ENCODE results near the gene DEFB124.
"Not testable (repeated sequence)": the region's sequence is repeated elsewhere in the genome, so short reads cannot be mapped to it uniquely, and the experiment has no call there.

The DEFB124 gene

DNA sequence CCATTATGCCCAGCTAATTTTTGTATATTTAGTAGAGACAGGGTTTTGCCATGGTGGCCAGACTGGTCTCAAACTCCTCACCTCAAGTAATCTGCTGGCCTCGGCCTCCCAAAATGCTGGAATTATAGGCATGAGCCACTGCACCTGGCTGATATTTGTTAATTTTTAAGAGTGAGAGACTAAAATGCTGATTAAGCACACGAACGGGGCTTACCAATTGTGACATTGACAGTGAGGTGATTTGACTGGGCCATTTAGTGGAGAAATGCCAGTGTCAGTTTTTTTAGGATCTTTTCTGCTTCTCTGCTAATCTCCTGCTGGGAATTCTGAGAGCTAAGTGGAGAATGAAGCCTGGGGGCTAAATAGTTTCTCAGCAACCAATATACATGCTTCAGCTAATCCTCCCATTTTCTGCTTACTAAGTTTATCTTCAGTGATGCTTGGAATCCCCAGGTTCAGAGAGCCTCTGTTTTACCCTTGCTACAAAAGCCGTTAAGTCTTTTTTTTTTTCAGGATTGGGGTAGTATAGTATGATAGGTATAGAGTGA, 44.3 kb downstream of the DEFB124 start:
- H3K4me3 ChIP-seq (ENCODE audit: low read depth, low read length), result no peak overlapping the region
- no peak for DNase-seq (ENCODE audit: low read depth)
- TF ChIP-seq MYC (IDR thresholded peaks at IDR 0.05; ENCODE audit: low read depth, low read length) (no peak), POLR2A (IDR thresholded peaks at IDR 0.05; ENCODE audit: extremely low read depth, insufficient read length) (no peak), CTCF (IDR thresholded peaks at IDR 0.05; ENCODE audit: low read depth, low read length) (no peak)
- TF ChIP-seq, protein P1, sequence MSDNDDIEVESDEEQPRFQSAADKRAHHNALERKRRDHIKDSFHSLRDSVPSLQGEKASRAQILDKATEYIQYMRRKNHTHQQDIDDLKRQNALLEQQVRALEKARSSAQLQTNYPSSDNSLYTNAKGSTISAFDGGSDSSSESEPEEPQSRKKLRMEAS (IDR thresholded peaks at IDR 0.05; ENCODE audit: low read depth, low read length), result no peak

DNA sequence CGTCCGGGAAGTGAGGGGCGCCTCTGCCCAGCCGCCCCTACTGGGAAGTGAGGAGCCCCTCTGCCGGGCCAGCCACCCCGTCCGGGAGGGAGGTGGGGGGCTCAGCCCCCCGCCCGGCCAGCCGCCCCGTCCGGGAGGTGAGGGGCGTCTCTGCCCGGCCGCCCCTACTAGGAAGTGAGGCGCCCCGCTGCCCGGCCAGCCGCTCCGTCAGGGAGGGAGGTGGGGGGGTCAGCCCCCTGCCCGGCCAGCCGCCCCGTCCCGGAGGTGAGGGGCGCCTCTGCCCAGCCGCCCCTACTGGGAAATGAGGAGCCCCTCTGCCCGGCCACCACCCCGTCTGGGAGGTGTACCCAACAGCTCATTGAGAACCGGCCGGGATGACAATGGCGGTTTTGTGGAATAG, 47.4 kb downstream of the DEFB124 start:
- not testable (repeated sequence) for H3K4me3 ChIP-seq (ENCODE audit: low read depth, low read length)

DNA sequence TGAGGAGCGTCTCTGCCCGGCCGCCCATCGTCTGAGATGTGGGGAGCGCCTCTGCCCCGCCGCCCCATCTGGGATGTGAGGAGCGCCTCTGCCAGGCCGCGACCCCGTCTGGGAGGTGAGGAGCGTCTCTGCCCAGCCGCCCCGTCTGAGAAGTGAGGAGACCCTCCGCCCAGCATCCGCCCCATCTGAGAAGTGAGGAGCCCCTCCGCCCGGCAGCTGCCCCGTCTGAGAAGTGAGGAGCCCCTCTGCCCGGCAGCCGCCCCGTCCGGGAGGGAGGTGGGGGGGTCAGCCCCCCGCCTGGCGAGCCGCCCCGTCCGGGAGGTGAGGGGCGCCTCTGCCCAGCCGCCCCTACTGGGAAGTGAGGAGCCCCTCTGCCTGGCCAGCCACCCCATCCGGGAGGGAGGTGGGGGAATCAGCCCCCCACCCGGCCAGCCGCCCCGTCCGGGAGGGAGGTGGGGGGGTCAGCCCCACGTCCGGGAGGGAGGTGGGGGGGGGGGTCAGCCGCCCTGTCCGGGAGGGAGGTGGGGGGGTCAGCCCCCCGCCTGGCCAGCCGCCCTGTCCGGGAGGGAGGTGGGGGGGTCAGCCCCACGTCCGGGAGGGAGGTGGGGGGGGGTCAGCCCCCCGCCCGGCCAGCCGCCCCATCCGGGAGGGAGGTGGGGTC, 47.9 kb downstream of the DEFB124 start:
- DNase-seq (ENCODE audit: low read depth); H3K4me3 ChIP-seq (ENCODE audit: low read depth, low read length): not testable (repeated sequence)

More for the DNA sequence above, 47.4 kb downstream of the DEFB124 start:
- DNase-seq (ENCODE audit: low read depth), result not testable (repeated sequence)

DNA sequence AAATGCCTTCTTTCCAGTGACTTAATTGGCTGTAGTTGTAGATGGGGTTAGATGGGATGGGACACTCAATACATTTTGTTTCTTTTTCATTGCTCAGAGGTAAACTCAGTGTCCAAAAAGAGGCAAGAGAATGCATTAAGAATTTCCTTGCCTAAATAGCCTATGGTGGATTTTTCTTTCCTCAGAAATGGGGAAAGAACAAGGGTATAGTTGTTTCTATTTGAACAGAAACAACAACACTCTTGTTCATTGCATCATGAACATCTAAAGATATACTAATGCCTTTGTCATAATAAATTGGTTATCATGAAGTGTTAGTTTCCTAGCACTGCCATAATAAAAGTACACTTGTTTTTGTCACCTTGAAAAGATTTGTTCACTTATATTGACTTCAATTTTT, 49.1 kb downstream of the DEFB124 start:
- H3K4me3 ChIP-seq (ENCODE audit: low read depth, low read length), result no peak overlapping the region
- DNase-seq (ENCODE audit: low read depth), result no peak
- TF ChIP-seq POLR2A (IDR thresholded peaks at IDR 0.05; ENCODE audit: extremely low read depth, insufficient read length), result no peak
- TF ChIP-seq, protein P1 (IDR thresholded peaks at IDR 0.05; ENCODE audit: low read depth, low read length), result no peak
- no peak for TF ChIP-seq MYC (IDR thresholded peaks at IDR 0.05; ENCODE audit: low read depth, low read length)
- TF ChIP-seq CTCF (IDR thresholded peaks at IDR 0.05; ENCODE audit: low read depth, low read length), result no peak

DNA sequence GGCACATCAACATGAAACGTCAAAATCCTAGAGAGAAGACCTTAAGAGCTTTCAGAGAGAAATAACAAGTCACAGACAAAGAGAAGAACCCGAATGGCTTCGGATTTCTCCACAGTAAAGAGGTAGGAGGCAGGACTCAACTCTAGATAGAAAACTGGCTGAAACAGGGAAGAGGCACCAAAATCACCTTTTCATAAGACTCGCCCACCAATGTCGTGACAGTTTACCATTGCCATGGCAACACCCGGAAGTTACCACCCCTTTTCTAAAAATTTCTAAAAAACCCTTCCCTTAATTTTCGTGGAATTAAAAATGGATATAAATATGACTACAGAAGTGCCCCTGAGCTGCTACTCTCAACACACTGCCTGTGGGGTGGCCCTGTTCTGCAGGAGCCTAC, 56.6 kb downstream of the DEFB124 start:
- TF ChIP-seq CTCF (IDR thresholded peaks at IDR 0.05; ENCODE audit: low read depth, low read length) (no peak), POLR2A (IDR thresholded peaks at IDR 0.05; ENCODE audit: extremely low read depth, insufficient read length) (no peak), MYC (IDR thresholded peaks at IDR 0.05; ENCODE audit: low read depth, low read length) (no peak)
- TF ChIP-seq, protein P1 (IDR thresholded peaks at IDR 0.05; ENCODE audit: low read depth, low read length), result no peak
- no peak overlapping the region for H3K4me3 ChIP-seq (ENCODE audit: low read depth, low read length)
- no peak for DNase-seq (ENCODE audit: low read depth)

GRCh38 chr20:31415653-31416052, 59.3 kb downstream of the DEFB124 start:
- H3K4me3 ChIP-seq (ENCODE audit: low read depth, low read length), result no peak overlapping the region
- TF ChIP-seq MYC (IDR thresholded peaks at IDR 0.05; ENCODE audit: low read depth, low read length) (no peak), POLR2A (IDR thresholded peaks at IDR 0.05; ENCODE audit: extremely low read depth, insufficient read length) (no peak), CTCF (IDR thresholded peaks at IDR 0.05; ENCODE audit: low read depth, low read length) (no peak)
- TF ChIP-seq, protein P1 (IDR thresholded peaks at IDR 0.05; ENCODE audit: low read depth, low read length), result no peak
- no peak for DNase-seq (ENCODE audit: low read depth)
